Heart right ventricle (tissue), 16 donors: Measurements from ENCODE around the gene BDKRB2. TPM values are rescaled to one million over a fixed set of nuclear protein-coding genes. Genes with fewer than 3 reads are reported as not detected.

Source experiments
- ATAC-seq, 8 donors: fragments of 200-7000 bp; cut with Tn5 transposase; one replicate each; pipeline ENCODE4 v1.9.1; 2020; ENCODE audit warnings: mild to moderate bottlenecking in 8 of 8, moderate library complexity in 8 of 8, moderate number of reproducible peaks in 1 of 8
- DNase-seq, 2 donors: peaks; one replicate each; pipeline ENCODE4 v3.0.0-alpha.2; 2020
- H3K27ac ChIP-seq, 10 donors: fragments of 200-600 bp; sonication (generic) in 2 of 10; one replicate each; pipeline versions ENCODE4 v1.5.0 to v1.8.0; 2020 to 2022; ENCODE audit warnings: mild to moderate bottlenecking in 3 of 10
- H3K27me3 ChIP-seq, 7 donors: fragments of 200-600 bp; one replicate each; pipeline ENCODE4 v1.8.0; 2021 to 2022; ENCODE audit warnings: mild to moderate bottlenecking in 2 of 7
- H3K36me3 ChIP-seq, 9 donors: fragments of 200-600 bp; sonication (generic) in 1 of 9; one replicate each; pipeline versions ENCODE4 v1.5.0 to v1.8.0; 2020 to 2022; ENCODE audit warnings: mild to moderate bottlenecking in 2 of 9
- H3K4me1 ChIP-seq, 9 donors: fragments of 200-600 bp; sonication (generic) in 1 of 9; one replicate each; pipeline versions ENCODE4 v1.5.0 to v1.8.0; 2020 to 2022; ENCODE audit warnings: mild to moderate bottlenecking in 4 of 9
- H3K4me3 ChIP-seq, 10 donors: fragments of 200-600 bp; sonication (generic) in 2 of 10; one replicate each; pipeline versions ENCODE4 v1.5.0 to v1.8.0; 2020 to 2022; ENCODE audit warnings: mild to moderate bottlenecking in 7 of 10, moderate library complexity in 2 of 10
- H3K9me3 ChIP-seq, 11 donors: fragments of 200-600 bp in 10 of 11; sonication (generic) in 2 of 11; one replicate each; pipeline versions ENCODE4 v1.5.0 to v1.8.0; 2013 to 2022; ENCODE audit warnings: mild to moderate bottlenecking in 2 of 11, control low read depth in 1 of 11, moderate library complexity in 1 of 11
- CTCF ChIP-seq, 9 donors: fragments of 200-600 bp; sonication (generic) in 2 of 9; IDR thresholded peaks; one replicate each; pipeline versions ENCODE4 v1.5.0 to v1.8.0; 2021 to 2022; ENCODE audit warnings: antibody characterized with exemption in 9 of 9, mild to moderate bottlenecking in 5 of 9, moderate library complexity in 1 of 9
- WGBS, 2 donors: extraction: QIAGEN DNeasy Blood & Tissue Kit; methylation state at CpG; one replicate each; pipeline ENCODE4 v1.1.7; 2013; ENCODE audit warnings: inconsistent platforms in 1 of 2; 5-methylcytosine and 5-hydroxymethylcytosine counted together
- intact Hi-C, 10 donors: fragments of 100-400 bp; cut with DNase I; formaldehyde crosslinking; loops; one replicate each; pipeline versions ENCODE4 v1.11.1 to v1.14.2; 2022
- polyA plus RNA-seq, 2 donors: library from polyadenylated mRNA; stranded (reverse); fragments of 200-250 nt; gene quantifications; one replicate each; pipeline ENCODE4 v1.2.3, GENCODE V29; 2013
- total RNA-seq, 10 donors: library from RNA; stranded (reverse); fragmentation: NEBNext Ultra II Directional in 3 of 10; extraction: Animal tissue kit (Norgen Biotek cat#: 25700) in 3 of 10; gene quantifications; one replicate each; pipeline versions ENCODE4 v1.2.1 to v1.2.4, GENCODE V29; 2021 to 2023
- donor health status: Arrhythmogenic right ventricular cardiomyopathy.
- donor health status: ischemic (EF 13 %, LVEDD 7.1; RV severe dilation, severe dysfunction).
- donor health status: healthy with polysubstance abuse.
- donor health status: DM: no; HTN: yes; CAD: no.
- donor health status: DM: no; HTN: no; CAD: no.
- donor health status: ischemic (EF 25% LVEDD 6.9; RV normal size, moderate dysfunction).
- donor health status: ischemic (EF 25% LVEDD 5.7; RV mildly dilated, moderate dysfunction).
- donor health status: healthy.
- donor health status: DM: yes; HTN: yes; CAD: no.
- donor health status: Ischemic cardiomyopathy.
- donor health status: ischemic (EF 35%, LVEDD 5.7; RV mildly dilated, moderate dysfunction).
- donor health status: nonischemic (EF 11% LVEDD 7.7; RV severe dilation, severe dysfunction).
- donor health status: DM: yes; HTN: yes; CAD: no.
- donor health status: PGD.
- donor health status: ischemic (EF 29% LVEDD 5.4; RV normal size, mild dysfunction).
- donor health status: nonischemic (EF 23%, LVEDD 6.1; RV moderate dilation, normal function).

Gene BDKRB2
- total and polyA plus RNA-seq, 12 donors, result 0.19 to 3.6 (median 0.59) TPM

- WGBS, 2 donors, result 85 to 87% methylated on average over 17 of the region's 17 CpGs
- Histone ChIP-seq H3K9me3 (no peaks in the 10 kb centered on the region), H3K36me3 (no peaks in the 10 kb centered on the region), H3K27me3 (peaks cover 0 to 27% (median 0%) of the 10 kb centered on the region in 7 donors), H3K4me3 (no peak overlapping the region), H3K27ac (peak overlapping the region in 1 of 10 donors; percentile 10), H3K4me1 (peaks cover 0 to 20% (median 16%) of the 10 kb centered on the region in 9 donors)
- no peak for ATAC-seq
- DNase-seq, result no peak
- intact Hi-C loops, result no loop called here
- TF ChIP-seq CTCF (IDR thresholded peaks at IDR 0.05), result no peak
Measured at GRCh38 chr14:96181186-96182056, 23.2 kb upstream of the BDKRB2 start.

DNA sequence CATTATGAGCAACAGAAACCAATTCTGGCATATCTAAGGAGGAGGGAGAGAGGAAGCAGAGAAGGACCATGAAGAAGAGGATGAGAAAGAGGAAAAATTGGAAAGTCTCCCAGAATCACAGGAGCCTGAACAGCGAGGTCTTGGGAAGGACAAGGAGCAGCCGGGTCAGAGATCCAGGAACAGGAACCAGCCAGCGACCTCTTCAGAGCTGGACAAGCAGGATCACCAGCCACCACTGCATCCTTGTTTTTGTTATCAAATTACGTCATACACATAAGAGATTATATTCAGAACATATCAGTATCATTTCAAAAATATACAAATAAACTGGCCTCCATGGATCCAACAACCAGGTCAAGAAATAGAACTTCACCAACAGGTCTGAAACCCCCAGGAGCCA is 22.1 kb upstream of the BDKRB2 start:
- no peaks in the 10 kb centered on the region for H3K36me3 ChIP-seq
- H3K4me1 ChIP-seq, result peaks cover 0 to 9% (median 4%) of the 10 kb centered on the region in 9 donors
- TF ChIP-seq CTCF (IDR thresholded peaks at IDR 0.05), result no peak
- DNase-seq (no peak), ATAC-seq (no peak)
- H3K27ac ChIP-seq, result peak overlapping the region in 1 of 10 donors; percentile 10
- intact Hi-C loops, result no loop called here
- peaks cover 0 to 19% (median 0%) of the 10 kb centered on the region in 7 donors for H3K27me3 ChIP-seq
- no peak overlapping the region for H3K4me3 ChIP-seq
- WGBS, 2 donors, result 46 to 60% methylated on average over 4 of the region's 4 CpGs
- H3K9me3 ChIP-seq, result no peaks in the 10 kb centered on the region

GRCh38 chr14:96184737-96185136 is 19.9 kb upstream of the BDKRB2 start:
- intact Hi-C loops, result no loop called here
- H3K9me3 ChIP-seq, result no peaks in the 10 kb centered on the region
- DNase-seq (no peak), ATAC-seq (peak in 1 of 8 donors; percentile 21)
- peaks cover 0 to 28% (median 0%) of the 10 kb centered on the region in 7 donors for H3K27me3 ChIP-seq
- no peaks in the 10 kb centered on the region for H3K36me3 ChIP-seq
- no peaks in the 10 kb centered on the region for H3K4me1 ChIP-seq
- H3K27ac ChIP-seq, result no peak overlapping the region
- WGBS, 2 donors, result 76 to 83% methylated on average over 9 of the region's 9 CpGs
- no peak for TF ChIP-seq CTCF (IDR thresholded peaks at IDR 0.05)
- H3K4me3 ChIP-seq, result no peak overlapping the region

DNA sequence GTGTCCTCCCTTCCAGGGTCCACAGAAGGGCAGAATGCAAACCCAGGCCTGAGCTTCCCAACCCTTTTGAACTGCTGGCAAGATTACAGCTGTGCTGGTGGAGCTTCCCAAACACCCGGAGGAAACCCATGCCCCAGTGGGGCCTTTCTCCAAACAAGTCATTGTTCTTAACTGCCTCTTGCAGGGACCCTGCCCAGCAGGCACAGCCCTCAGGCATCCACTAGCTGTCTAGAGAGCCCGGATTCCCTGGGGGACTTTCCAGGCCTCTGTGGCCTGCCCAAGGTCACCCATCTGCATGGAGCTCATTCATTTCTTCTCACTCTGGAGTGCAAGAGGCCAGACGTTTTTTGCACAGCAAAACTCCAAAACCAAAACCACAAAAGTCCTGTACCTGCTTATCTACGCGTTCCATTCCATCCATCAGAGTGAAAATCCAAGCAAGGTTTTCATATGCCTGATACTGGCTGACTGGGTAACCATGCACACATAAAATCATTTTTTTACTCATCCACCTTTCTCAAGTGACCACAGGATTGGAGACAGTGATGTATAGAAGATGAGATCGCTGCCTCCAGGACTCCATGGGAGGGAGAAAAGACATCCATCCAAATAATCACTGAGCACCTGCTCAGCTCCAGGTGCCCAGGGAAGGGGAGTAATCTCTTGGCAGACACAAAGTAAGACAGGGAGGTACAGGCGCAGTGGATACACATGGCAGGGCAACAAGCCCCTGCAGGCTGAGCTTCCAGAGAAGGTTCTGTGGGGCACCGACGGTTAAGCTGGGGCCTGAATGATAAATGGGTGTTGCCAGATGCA is 17.2 kb upstream of the BDKRB2 start:
- Histone ChIP-seq H3K4me3 (no peak overlapping the region), H3K27me3 (peaks cover 0 to 33% (median 3%) of the 10 kb centered on the region in 7 donors), H3K36me3 (no peaks in the 10 kb centered on the region), H3K9me3 (no peaks in the 10 kb centered on the region), H3K27ac (no peak overlapping the region), H3K4me1 (peaks cover 0 to under 1% (median 0%) of the 10 kb centered on the region in 9 donors)
- intact Hi-C loops, result no loop called here
- 72 to 78% methylated on average over 9 of the region's 9 CpGs for WGBS, 2 donors
- no peak for TF ChIP-seq CTCF (IDR thresholded peaks at IDR 0.05)
- no peak for DNase-seq
- ATAC-seq, result no peak
